ENCODE measurements around the gene FAM149B1. TPM values are rescaled to one million over a fixed set of nuclear protein-coding genes. Genes with fewer than 3 reads are reported as not detected.

The FAM149B1 gene
- total and polyA plus RNA-seq, 2 of the 13 experiments (the other 11 are each of a cell fraction or from before 2014, with no cell fraction given): 9.3 to 16.8 TPM

DNA sequence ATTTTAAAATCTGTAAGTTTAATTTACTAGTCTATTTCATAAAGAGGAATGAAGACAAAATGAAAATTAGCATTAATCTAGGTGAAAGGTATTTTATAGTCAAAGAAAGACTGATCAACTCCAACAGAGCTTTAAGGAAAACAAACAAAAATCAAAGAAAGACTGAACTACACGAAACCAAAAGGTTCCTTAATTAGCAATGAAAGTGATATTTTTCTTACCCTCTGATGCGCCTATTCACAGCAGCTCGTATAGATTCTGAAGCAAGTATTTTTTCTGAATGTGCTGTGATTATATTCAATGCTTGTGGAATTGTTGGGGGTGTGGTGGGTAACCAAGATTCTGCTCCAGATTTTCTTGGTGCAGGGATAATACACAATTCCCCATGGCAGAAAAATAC lies 11.9 kb upstream of the FAM149B1 start:
- TSS peak; percentile 20 for BruUV-seq (replicated peaks)

More for the DNA sequence above, 11.9 kb upstream of the FAM149B1 start:
- Histone ChIP-seq H3K9me3 (ENCODE audit: low read length) (no peaks in the 10 kb centered on the region), H4K20me1 (ENCODE audit: insufficient read depth, low read length) (peaks cover 3% of the 10 kb centered on the region; the same call in 1 of the 2 replicates), H3K27me3 (ENCODE audit: control insufficient read depth in 1 of 2, insufficient read depth in 2 of 2, low read length in 2 of 2) (no peaks in the 10 kb centered on the region; a peak in 1 of 5 replicates), H3K4me1 (ENCODE audit: insufficient read depth, low read length) (no peaks in the 10 kb centered on the region), H3K36me3 (replicated peaks in 1 of 2; ENCODE audit: control insufficient read depth in 1 of 2, insufficient read depth in 2 of 2, low read length in 2 of 2) (peaks cover 10 to 33% of the 10 kb centered on the region in 2 experiments), H2AFZ (ENCODE audit: low read length) (no peak overlapping the region), H3K4me2 (ENCODE audit: low read depth, low read length) (no peak overlapping the region), H3K4me3 (replicated peaks in 1 of 3; ENCODE audit: insufficient read depth in 1 of 3, low read depth in 2 of 3, low read length in 3 of 3) (no peak overlapping the region), H3K9ac (ENCODE audit: insufficient read depth, low read depth, low read length) (no peak overlapping the region), H3K79me2 (ENCODE audit: insufficient read depth, low read length) (peaks cover 11% of the 10 kb centered on the region), H3K27ac (ENCODE audit: extremely low read length, insufficient read depth, low read length) (no peak overlapping the region)
- 97% methylated on average over 3 of the region's 3 CpGs for WGBS (ENCODE audit: low lambda C conversion rate)
- no peak for DNase-seq (ENCODE audit: low spot score)
- FAIRE-seq: no peak
- intact Hi-C loops (cut with micrococcal nuclease; ENCODE audit: unreplicated experiment) (no loop called here), in situ Hi-C loops (cut with HindIII; ENCODE audit: extremely low pct_ligation_motif_present, low pct_unique_long_range_greater_than_20kb) (no loop called here)
- CTCF ChIA-PET (ENCODE audit: low intra/inter-chr PET ratio, low total read pairs): no interaction called here
- POLR2A ChIA-PET: interaction anchor here (1.2 kb wide), 1 partner anchor 12 kb away, joined by 3 read pairs; no protein-coding TSS in a partner anchor
- no peak for ATAC-seq
- TF ChIP-seq, protein P1, sequence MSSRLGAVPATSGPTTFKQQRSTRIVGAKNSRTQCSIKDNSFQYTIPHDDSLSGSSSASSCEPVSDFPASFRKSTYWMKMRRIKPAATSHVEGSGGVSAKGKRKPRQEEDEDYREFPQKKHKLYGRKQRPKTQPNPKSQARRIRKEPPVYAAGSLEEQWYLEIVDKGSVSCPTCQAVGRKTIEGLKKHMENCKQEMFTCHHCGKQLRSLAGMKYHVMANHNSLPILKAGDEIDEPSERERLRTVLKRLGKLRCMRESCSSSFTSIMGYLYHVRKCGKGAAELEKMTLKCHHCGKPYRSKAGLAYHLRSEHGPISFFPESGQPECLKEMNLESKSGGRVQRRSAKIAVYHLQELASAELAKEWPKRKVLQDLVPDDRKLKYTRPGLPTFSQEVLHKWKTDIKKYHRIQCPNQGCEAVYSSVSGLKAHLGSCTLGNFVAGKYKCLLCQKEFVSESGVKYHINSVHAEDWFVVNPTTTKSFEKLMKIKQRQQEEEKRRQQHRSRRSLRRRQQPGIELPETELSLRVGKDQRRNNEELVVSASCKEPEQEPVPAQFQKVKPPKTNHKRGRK (CRISPR knock-in tag; IDR thresholded peaks at IDR 0.05): no peak
- TF ChIP-seq SMARCE1 (IDR thresholded peaks at IDR 0.05; ENCODE audit: borderline replicate concordance) (no peak), ZNF616 (CRISPR knock-in tag; IDR thresholded peaks at IDR 0.05; ENCODE audit: low read depth) (no peak), ZNF354B (CRISPR knock-in tag; IDR thresholded peaks at IDR 0.05) (no peak), JUND (CRISPR knock-in tag; IDR thresholded peaks at IDR 0.05) (no peak), ATRX (CRISPR knock-in tag; IDR thresholded peaks at IDR 0.05; ENCODE audit: borderline replicate concordance) (no peak), ZNF530 (CRISPR knock-in tag; IDR thresholded peaks at IDR 0.05; ENCODE audit: low read depth) (no peak), KLF15 (CRISPR knock-in tag; IDR thresholded peaks at IDR 0.05; ENCODE audit: borderline replicate concordance) (no peak), HOXA5 (CRISPR knock-in tag; IDR thresholded peaks at IDR 0.05) (no peak), HNF4G (IDR thresholded peaks at IDR 0.05; ENCODE audit: borderline replicate concordance, low read depth, low read length) (no peak), HNF4G (CRISPR knock-in tag; IDR thresholded peaks at IDR 0.05; ENCODE audit: borderline replicate concordance, low read depth) (no peak), RAD21 (CRISPR knock-in tag; IDR thresholded peaks at IDR 0.05) (no peak), ZSCAN20 (CRISPR knock-in tag; IDR thresholded peaks at IDR 0.05; ENCODE audit: borderline replicate concordance) (no peak), ZNF678 (CRISPR knock-in tag; IDR thresholded peaks at IDR 0.05) (no peak), IKZF4 (CRISPR knock-in tag; IDR thresholded peaks at IDR 0.05; ENCODE audit: borderline replicate concordance, low read depth, not compliant biosample characterization) (no peak)
- TF ChIP-seq, protein P2, sequence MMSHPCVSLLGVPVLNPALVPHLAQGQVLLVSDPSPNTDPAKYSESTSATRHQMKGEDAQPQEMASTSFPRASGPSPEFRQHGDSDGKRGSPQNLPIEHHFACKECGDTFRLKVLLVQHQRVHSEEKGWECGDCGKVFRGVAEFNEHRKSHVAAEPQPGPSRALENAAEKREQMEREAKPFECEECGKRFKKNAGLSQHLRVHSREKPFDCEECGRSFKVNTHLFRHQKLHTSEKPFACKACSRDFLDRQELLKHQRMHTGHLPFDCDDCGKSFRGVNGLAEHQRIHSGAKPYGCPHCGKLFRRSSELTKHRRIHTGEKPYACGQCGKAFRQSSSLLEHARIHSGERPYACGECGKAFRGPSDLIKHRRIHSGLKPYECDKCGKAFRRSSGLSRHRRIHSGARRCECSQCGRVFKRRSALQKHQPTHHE (CRISPR knock-in tag; IDR thresholded peaks at IDR 0.05; ENCODE audit: borderline replicate concordance): no peak
- TF ChIP-seq, protein P3, sequence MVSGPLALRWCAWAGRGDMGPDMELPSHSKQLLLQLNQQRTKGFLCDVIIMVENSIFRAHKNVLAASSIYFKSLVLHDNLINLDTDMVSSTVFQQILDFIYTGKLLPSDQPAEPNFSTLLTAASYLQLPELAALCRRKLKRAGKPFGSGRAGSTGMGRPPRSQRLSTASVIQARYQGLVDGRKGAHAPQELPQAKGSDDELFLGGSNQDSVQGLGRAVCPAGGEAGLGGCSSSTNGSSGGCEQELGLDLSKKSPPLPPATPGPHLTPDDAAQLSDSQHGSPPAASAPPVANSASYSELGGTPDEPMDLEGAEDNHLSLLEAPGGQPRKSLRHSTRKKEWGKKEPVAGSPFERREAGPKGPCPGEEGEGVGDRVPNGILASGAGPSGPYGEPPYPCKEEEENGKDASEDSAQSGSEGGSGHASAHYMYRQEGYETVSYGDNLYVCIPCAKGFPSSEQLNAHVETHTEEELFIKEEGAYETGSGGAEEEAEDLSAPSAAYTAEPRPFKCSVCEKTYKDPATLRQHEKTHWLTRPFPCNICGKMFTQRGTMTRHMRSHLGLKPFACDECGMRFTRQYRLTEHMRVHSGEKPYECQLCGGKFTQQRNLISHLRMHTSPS (CRISPR knock-in tag; IDR thresholded peaks at IDR 0.05; ENCODE audit: low read depth): no peak
- TF ChIP-seq, protein P4, sequence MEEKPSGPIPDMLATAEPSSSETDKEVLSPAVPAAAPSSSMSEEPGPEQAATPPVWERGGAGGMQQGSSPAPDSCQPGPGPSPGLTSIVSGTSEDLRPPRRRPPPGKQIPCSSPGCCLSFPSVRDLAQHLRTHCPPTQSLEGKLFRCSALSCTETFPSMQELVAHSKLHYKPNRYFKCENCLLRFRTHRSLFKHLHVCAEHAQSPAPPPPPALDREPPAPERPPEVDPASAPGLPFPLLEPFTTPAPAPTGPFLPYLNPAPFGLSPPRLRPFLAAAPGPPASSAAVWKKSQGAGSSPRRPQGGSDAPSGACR (CRISPR knock-in tag; IDR thresholded peaks at IDR 0.05): no peak
- TF ChIP-seq, protein P5, sequence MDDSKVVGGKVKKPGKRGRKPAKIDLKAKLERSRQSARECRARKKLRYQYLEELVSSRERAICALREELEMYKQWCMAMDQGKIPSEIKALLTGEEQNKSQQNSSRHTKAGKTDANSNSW (CRISPR knock-in tag; IDR thresholded peaks at IDR 0.05; ENCODE audit: borderline replicate concordance): no peak

All from HepG2 (cell line).